Esophagus (tissue), 2 donors: ENCODE measurements around the gene JAM3. TPM values are rescaled to one million over a fixed set of nuclear protein-coding genes. Genes with fewer than 3 reads are reported as not detected.

ENCODE experiments used
- H3K27ac ChIP-seq, 2 donors: one replicate each; pipeline ENCODE4 v1.5.1; 2013; ENCODE audit warnings: low read depth in 2 of 2, mild to moderate bottlenecking in 2 of 2, inconsistent platforms in 1 of 2, low read length in 1 of 2, moderate library complexity in 1 of 2
- H3K27me3 ChIP-seq, 2 donors: one replicate each; pipeline ENCODE4 v1.6.1; 2013; ENCODE audit warnings: low read length in 2 of 2, control low read depth in 1 of 2, mild to moderate bottlenecking in 1 of 2; ENCODE audit not compliant: insufficient read depth in 2 of 2, control insufficient read depth in 1 of 2
- H3K36me3 ChIP-seq, 2 donors: one replicate each; pipeline ENCODE4 v1.6.1; 2013; ENCODE audit warnings: low read length in 1 of 2; ENCODE audit not compliant: control insufficient read depth in 2 of 2, insufficient read depth in 2 of 2
- H3K4me1 ChIP-seq, 2 donors: one replicate each; pipeline ENCODE4 v1.6.1; 2013; ENCODE audit warnings: low read length in 1 of 2; ENCODE audit not compliant: control insufficient read depth in 2 of 2, insufficient read depth in 2 of 2
- H3K4me3 ChIP-seq, 2 donors: one replicate each; pipeline ENCODE4 v1.5.1; 2013; ENCODE audit warnings: low read length in 2 of 2, mild to moderate bottlenecking in 2 of 2, low read depth in 1 of 2, moderate library complexity in 1 of 2
- H3K9me3 ChIP-seq, 2 donors: one replicate each; pipeline ENCODE4 v1.6.1; 2013; ENCODE audit warnings: mild to moderate bottlenecking in 2 of 2, low read depth in 1 of 2, low read length in 1 of 2, moderate library complexity in 1 of 2; ENCODE audit not compliant: control insufficient read depth in 2 of 2, insufficient read depth in 1 of 2
- WGBS, 2 donors: extraction: QIAGEN DNeasy Blood & Tissue Kit; methylation state at CpG; one replicate each; pipeline ENCODE4 v1.1.7; 2013; 5-methylcytosine and 5-hydroxymethylcytosine counted together
- polyA plus RNA-seq, 2 donors: library from polyadenylated mRNA; stranded (reverse); fragments of 200-250 nt; gene quantifications; one replicate each; pipeline ENCODE4 v1.2.3, GENCODE V29; 2013
- donor health status: healthy with polysubstance abuse.
- donor health status: Bipolar disorder and iron deficiency.

JAM3 gene
- polyA plus RNA-seq, 2 donors: 2.5 to 5.5 TPM

DNA sequence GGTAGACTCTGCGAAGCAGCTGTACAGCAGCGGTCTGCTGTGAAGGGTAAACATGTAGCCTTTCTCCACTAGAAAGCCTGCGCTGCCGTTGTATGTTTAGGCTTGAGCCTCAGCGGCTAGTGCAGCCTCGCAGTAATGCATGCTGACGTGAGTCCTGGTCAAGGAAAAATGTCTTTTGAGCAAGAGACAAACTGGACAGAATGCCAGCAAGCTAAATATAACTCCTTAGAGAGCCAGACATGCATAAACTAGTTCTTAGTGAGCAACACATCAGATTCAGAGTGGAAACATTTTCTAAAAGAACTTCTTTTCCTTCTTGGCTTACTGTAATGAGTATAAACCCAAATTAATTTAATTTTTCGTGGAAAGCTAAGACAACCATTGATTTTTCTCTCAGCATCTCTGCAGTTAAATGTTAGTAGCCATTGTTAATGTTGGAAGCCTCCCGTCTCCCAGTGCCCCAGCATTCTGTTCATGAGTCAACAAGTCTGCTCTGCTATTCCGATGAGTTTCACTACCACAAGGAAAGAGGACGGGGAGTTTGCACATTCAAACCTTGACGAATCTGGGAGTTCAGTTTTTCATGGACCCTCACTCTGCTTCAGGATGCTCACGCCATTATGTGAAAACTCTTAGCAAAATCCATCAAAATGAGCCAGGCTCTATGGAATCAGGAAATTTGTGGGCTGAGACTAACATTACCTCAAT is 51.4 kb downstream of the JAM3 start:
- Histone ChIP-seq H3K4me1 (peaks cover 0 to 3% of the 10 kb centered on the region in 2 donors), H3K36me3 (no peaks in the 10 kb centered on the region), H3K4me3 (no peak overlapping the region), H3K27me3 (no peaks in the 10 kb centered on the region), H3K27ac (peak overlapping the region; percentile 69 to 78), H3K9me3 (no peaks in the 10 kb centered on the region)
- WGBS, 2 donors: 33 to 38% methylated on average over 13 of the region's 13 CpGs

DNA sequence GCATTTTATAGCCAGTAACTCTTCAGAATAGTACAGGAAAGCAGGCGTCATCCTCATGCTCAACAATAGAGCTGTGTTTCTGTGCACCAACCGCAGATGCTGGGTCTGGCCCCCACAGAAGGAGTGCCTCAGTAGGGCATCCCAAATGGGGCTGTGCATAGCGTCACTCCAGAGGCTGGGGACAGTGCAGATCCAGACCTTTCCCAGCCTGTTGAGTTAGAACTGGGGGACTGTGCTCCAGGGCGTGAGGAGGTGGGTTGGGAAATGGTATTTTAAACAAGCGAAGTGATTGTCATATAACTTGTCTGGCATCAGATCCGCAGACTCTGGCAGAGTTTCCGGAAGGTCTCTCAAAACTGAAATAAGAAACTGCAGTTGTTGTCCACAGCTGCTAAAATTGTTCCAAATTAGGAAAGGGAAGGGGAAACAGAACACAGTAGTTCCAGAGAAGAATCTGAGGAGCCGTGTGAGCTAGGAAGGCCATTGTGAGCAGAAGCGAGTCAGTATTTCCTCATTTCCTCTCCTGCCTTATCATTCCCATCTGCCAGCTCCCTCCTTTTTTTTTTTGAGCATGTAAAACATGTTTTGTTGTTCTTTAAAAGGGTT is 52.2 kb downstream of the JAM3 start:
- Histone ChIP-seq H3K4me3 (no peak overlapping the region), H3K9me3 (no peaks in the 10 kb centered on the region), H3K27me3 (no peaks in the 10 kb centered on the region), H3K4me1 (peaks cover 0 to 3% of the 10 kb centered on the region in 2 donors), H3K27ac (peak overlapping the region; percentile 78 to 89), H3K36me3 (no peaks in the 10 kb centered on the region)
- WGBS, 2 donors: 38 to 48% methylated on average over 9 of the region's 9 CpGs

DNA sequence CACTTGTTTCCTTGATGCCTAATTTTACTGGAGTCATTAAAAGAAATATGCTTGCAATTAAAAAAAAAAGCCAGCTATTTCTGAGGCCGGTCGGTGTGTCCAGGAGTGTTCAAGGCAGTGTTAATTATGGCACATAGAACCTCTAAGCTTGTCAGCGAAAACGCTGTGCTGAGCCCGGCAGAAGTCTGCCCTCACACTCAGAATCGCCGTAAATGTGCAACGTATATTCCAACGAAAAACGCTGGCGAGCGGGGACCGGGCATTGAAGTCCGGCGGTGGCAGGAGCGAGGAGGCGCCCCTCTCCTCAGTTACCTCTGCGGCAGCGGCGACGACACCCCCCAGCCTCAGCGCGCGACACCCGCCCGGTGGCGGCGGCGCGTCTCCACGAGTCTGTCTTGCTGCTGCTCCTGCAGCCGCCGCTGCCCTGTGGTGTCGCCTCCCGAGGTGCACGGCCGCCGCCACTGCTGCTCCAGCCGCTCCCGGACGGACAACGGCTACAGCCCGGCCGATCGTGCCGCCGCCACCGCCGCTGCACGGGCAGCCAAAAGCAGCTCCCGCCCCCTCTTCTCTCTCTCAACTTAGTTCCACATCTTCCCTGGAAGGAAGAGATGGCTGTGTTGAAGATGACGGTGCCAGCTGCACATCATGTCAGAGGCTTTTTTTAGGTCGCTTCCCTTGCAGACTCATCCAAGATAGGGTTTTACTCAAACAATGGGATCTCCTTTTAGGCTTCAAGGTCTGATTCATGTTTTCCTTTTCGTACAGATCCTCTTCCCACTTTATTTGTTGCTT is 56.0 kb downstream of the JAM3 start:
- H3K4me1 ChIP-seq: peaks cover 0 to 3% of the 10 kb centered on the region in 2 donors
- H3K36me3 ChIP-seq: no peaks in the 10 kb centered on the region
- H3K4me3 ChIP-seq: peak overlapping the region; percentile 25 to 27
- no peaks in the 10 kb centered on the region for H3K27me3 ChIP-seq
- peak overlapping the region; percentile 7 to 61 for H3K27ac ChIP-seq
- WGBS, 2 donors: 10 to 11% methylated on average over 39 to 54 of the region's 54 CpGs
- H3K9me3 ChIP-seq: no peaks in the 10 kb centered on the region

DNA sequence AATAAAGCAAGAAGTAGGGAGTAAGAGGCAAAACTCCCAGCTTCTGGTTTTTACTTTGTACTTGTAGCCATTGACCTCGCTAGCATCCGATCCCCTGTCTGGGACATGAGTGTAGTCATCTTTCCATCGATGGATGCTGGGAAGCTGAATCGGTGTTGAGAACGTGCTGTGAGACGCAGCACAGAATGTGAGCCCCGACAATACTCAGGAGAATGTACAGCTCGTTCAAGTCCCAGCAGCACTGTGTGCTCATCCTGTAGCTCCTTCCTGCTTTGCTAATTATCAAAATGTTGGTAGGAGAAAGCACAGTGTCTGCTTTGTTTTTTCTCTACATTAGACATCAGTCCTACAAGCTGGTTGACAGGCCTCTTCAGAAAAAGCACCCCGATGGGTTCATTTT is 56.6 kb downstream of the JAM3 start:
- H3K27me3 ChIP-seq: no peaks in the 10 kb centered on the region
- 67 to 75% methylated on average over 9 of the region's 9 CpGs for WGBS, 2 donors
- H3K4me1 ChIP-seq: peaks cover 0 to 3% of the 10 kb centered on the region in 2 donors
- no peaks in the 10 kb centered on the region for H3K36me3 ChIP-seq
- H3K9me3 ChIP-seq: no peaks in the 10 kb centered on the region
- H3K27ac ChIP-seq: peak overlapping the region; percentile 12 to 66
- no peak overlapping the region for H3K4me3 ChIP-seq

DNA sequence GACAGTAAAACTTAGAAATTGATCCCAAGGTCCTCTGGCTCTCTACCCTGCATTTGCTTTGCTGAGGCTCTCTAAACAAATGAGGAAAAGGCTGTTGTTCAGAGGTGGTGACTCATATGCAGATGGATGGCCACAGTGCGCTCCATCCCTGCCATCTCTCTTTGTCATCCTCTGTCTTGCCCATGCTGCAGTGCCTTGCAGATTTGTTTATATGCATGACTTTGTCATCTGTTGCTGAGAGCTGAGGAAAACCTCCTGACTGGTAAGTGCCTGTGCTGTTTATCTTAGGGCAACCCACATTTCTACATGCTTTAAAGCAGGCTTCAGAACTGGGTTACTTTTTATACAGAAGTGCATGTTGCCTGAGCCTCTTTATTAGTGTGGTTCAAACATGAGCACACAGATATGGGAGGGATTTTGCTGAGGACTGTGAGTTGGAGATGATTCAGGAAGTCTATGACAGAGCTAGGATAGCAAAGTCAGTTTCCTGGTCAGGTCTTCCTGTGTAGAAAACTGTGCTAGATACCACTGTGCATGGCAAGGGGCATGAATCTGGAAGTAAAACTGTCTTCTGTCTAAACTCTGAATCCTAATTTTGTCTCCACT is 57.4 kb downstream of the JAM3 start:
- Histone ChIP-seq H3K9me3 (no peaks in the 10 kb centered on the region), H3K27ac (peak overlapping the region in 1 of 2 donors; percentile 12)
- 60 to 65% methylated on average over 1 of the region's 1 CpG for WGBS, 2 donors

DNA sequence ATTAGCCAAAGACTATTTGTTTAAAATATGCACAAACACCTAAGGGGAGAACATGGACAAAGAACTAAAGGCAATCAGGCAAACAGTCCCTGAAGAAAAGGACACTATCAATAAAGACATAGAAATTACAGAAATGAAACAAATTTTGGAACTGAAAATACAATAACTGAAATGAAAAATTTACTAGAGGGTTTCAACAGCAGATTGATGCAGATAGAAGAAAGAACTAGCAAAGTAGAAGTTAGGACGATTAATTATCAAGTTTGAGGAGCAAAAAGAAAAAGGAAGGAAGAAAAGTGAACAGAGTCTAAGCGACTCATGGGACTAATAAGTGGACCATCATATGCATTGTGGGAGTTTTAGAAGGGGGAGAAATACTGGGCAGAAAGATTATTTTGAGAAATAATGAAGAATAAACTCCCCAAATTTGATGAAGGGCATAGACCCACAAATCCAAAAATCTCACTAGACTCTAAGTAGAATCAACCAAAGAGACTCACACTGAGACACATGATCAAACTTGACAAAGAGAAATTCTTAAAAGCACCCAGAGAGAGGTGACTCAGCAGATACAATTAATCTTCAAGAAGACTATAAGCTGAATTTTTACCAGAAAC is 62.9 kb downstream of the JAM3 start:
- H3K27ac ChIP-seq: no peak overlapping the region

More for the DNA sequence above, 57.4 kb downstream of the JAM3 start:
- H3K36me3 ChIP-seq: no peaks in the 10 kb centered on the region
- H3K4me1 ChIP-seq: peaks cover 0 to 3% of the 10 kb centered on the region in 2 donors
- H3K27me3 ChIP-seq: no peaks in the 10 kb centered on the region
- H3K4me3 ChIP-seq: no peak overlapping the region

DNA sequence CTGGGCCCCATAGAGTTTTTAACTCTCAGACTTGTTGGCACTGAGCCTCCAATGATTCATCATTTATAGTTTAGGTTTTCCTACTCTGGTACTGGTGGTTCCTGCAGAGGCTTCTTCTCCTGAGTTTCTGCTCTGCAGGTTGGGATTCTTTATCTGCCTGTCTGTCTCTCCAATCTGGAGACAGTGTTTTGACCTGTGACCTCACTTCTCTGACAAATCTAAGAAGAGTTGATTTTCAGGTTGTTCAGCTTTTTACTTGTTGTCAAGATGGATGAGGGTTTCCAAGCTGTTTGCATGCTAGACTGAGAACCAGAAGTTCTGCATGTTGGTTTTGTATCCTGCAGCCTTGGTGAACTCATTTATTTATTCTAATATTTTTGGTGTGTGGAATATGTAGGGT is 63.9 kb downstream of the JAM3 start:
- H3K27me3 ChIP-seq: no peaks in the 10 kb centered on the region
- H3K36me3 ChIP-seq: no peaks in the 10 kb centered on the region
- H3K4me3 ChIP-seq: no peak overlapping the region
- no peaks in the 10 kb centered on the region for H3K4me1 ChIP-seq
- H3K27ac ChIP-seq: no peak overlapping the region
- H3K9me3 ChIP-seq: no peaks in the 10 kb centered on the region

More for the DNA sequence above, 62.9 kb downstream of the JAM3 start:
- Histone ChIP-seq H3K4me3 (no peak overlapping the region), H3K4me1 (no peaks in the 10 kb centered on the region), H3K36me3 (no peaks in the 10 kb centered on the region), H3K9me3 (no peaks in the 10 kb centered on the region), H3K27me3 (no peaks in the 10 kb centered on the region)
- 91 to 92% methylated on average over 2 of the region's 2 CpGs for WGBS, 2 donors

DNA sequence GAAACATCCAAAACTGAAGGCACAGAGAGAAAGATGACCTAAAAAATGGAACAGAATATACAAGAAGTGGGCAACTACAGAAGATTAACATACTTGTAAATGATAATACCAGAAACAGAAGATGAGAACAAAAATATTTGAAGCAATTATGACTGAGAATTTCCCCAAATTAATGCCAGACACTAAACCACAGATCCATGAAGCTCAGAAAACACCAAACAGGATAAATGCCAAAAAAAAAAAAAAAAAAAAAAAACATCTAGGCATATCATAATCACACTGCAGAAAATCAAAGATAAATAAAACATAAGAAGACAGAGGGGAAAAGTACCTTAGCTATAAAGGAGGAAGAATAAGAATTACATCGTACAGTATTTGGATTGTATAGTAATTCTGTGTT is 65.3 kb downstream of the JAM3 start:
- Histone ChIP-seq H3K9me3 (no peaks in the 10 kb centered on the region), H3K36me3 (no peaks in the 10 kb centered on the region), H3K27me3 (no peaks in the 10 kb centered on the region), H3K27ac (no peak overlapping the region), H3K4me1 (no peaks in the 10 kb centered on the region), H3K4me3 (no peak overlapping the region)
- WGBS, 2 donors: 94 to 95% methylated on average over 1 of the region's 1 CpG

DNA sequence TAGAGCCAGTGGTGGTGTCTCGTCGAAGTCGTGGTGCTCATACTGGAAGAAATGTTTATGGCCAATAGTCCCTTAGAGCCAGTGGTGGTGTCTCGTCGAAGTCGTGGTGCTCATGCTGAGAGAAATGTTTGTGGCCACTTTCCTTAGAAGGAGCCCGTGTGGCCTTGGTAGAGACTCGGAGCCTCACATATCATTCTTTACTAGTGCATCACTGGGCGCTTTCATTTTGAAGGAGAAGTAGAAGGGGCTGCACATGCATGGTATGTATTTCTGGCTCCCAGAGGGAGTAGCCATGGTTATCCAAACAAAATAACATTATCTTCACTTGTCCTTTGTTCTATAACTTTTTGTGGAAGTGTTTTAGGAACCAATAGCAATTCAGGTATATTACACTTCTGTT is 69.5 kb downstream of the JAM3 start:
- H3K36me3 ChIP-seq: no peaks in the 10 kb centered on the region
- no peaks in the 10 kb centered on the region for H3K27me3 ChIP-seq
- WGBS, 2 donors: 85 to 88% methylated on average over 9 of the region's 9 CpGs
- no peak overlapping the region for H3K4me3 ChIP-seq
- no peaks in the 10 kb centered on the region for H3K4me1 ChIP-seq
- H3K9me3 ChIP-seq: peaks cover 0 to 3% of the 10 kb centered on the region in 2 donors
- no peak overlapping the region for H3K27ac ChIP-seq
